OCI-LY7 (cell line): ENCODE measurements around the gene CLEC20A. TPM values are rescaled to one million over a fixed set of nuclear protein-coding genes. Genes with fewer than 3 reads are reported as not detected.

ENCODE experiments used
- BruUV-seq: library from RNA; stranded (reverse); fragments of 400-500 nt; replicated peaks from 2 replicates; lab custom pipeline; 2021; lab: Mats Ljungman, UMichigan
- CTCF ChIA-PET: fragments of 300-600 bp; sonication (Branson Sonifier 250); formaldehyde crosslinking; loops from one replicate; lab custom pipeline; 2022; ENCODE audit warnings: antibody characterized with exemption; ENCODE audit not compliant: unreplicated experiment; lab: Charles Lee
- POLR2A ChIA-PET: fragments of 300-600 bp; sonication (Branson Sonifier 250); formaldehyde crosslinking; loops from one replicate; lab custom pipeline; 2022; ENCODE audit warnings: antibody characterized with exemption; lab: Charles Lee
- DNase-seq: peaks from one replicate; pipeline ENCODE4 v3.0.0-alpha.2; 2015; ENCODE audit warnings: low spot score
- H2AFZ ChIP-seq: fragments of 200-600 bp; sonication (generic), shearing (Covaris generic); 2 replicates; pipeline ENCODE4 v1.6.1; 2014; ENCODE audit warnings: mild to moderate bottlenecking, antibody characterized with exemption, low read length, moderate library complexity
- H3K27ac ChIP-seq: fragments of 200-600 bp; sonication (generic); 2 replicates; pipeline ENCODE4 v1.5.1; 2014; ENCODE audit warnings: mixed run types, low read depth, mild to moderate bottlenecking, moderate library complexity, low read length, inconsistent platforms; ENCODE audit not compliant: poor library complexity, severe bottlenecking
- H3K36me3 ChIP-seq: fragments of 200-600 bp; sonication (generic); 2 replicates; pipeline ENCODE4 v1.6.1; 2014; ENCODE audit warnings: mild to moderate bottlenecking, antibody characterized with exemption, low read length, moderate library complexity, mixed read lengths; ENCODE audit not compliant: insufficient read depth
- H3K4me1 ChIP-seq: fragments of 200-600 bp; sonication (generic); 2 replicates; pipeline ENCODE4 v1.5.1; 2014; ENCODE audit warnings: mild to moderate bottlenecking, low read length; ENCODE audit not compliant: insufficient read depth, poor library complexity, severe bottlenecking
- H3K4me2 ChIP-seq: fragments of 200-600 bp; sonication (generic); 2 replicates; pipeline ENCODE4 v1.6.1; 2014; ENCODE audit warnings: mild to moderate bottlenecking, low read length
- H3K4me3 ChIP-seq: fragments of 200-600 bp; sonication (generic); 2 replicates; pipeline ENCODE4 v1.5.1; 2014; ENCODE audit warnings: mild to moderate bottlenecking, low read depth, low read length; ENCODE audit not compliant: poor library complexity, severe bottlenecking
- H3K79me2 ChIP-seq: fragments of 200-600 bp; sonication (generic); 2 replicates; pipeline ENCODE4 v1.6.1; 2016; ENCODE audit warnings: low read depth, mild to moderate bottlenecking, low read length, moderate library complexity, mixed read lengths; ENCODE audit not compliant: insufficient read depth
- H3K9me2 ChIP-seq: fragments of 200-600 bp; sonication (generic); 2 replicates; pipeline ENCODE4 v1.6.1; 2016; ENCODE audit warnings: mild to moderate bottlenecking, low read length, mixed read lengths; ENCODE audit not compliant: insufficient read depth
- H3K9me3 ChIP-seq: fragments of 200-600 bp; sonication (generic); 2 replicates; pipeline ENCODE4 v1.6.1; 2014; ENCODE audit warnings: mild to moderate bottlenecking, mixed run types, low read length, mixed read lengths
- H4K20me1 ChIP-seq: fragments of 200-600 bp; sonication (generic); 2 replicates; pipeline ENCODE4 v1.6.1; 2014; ENCODE audit warnings: mild to moderate bottlenecking, antibody characterized with exemption, low read length, moderate library complexity, mixed read lengths; ENCODE audit not compliant: insufficient read depth
- CTCF ChIP-seq: fragments of 200-600 bp; sonication (generic); conservative IDR thresholded peaks from 2 replicates; pipeline ENCODE4 v1.5.1; 2014; ENCODE audit warnings: mild to moderate bottlenecking, antibody characterized with exemption, low read length, moderate library complexity, mixed read lengths
- EZH2phosphoT487 ChIP-seq: fragments of 200-600 bp; sonication (generic); IDR thresholded peaks from 2 replicates; pipeline ENCODE4 v1.6.1; 2018; ENCODE audit warnings: low read depth, borderline replicate concordance, mild to moderate bottlenecking, mixed run types, antibody characterized with exemption, low read length, moderate library complexity, mixed read lengths
- intact Hi-C: fragments of 100-400 bp; cut with micrococcal nuclease; formaldehyde crosslinking; loops from one replicate; pipeline ENCODE4 v1.10.0; 2022; ENCODE audit not compliant: unreplicated experiment
- total RNA-seq, 2 experiments: library from RNA; depleted of rRNA in 1 of 2; stranded (reverse); fragments of >200 nt in 1 of 2; shearing (Covaris generic) in 1 of 2; gene quantifications; 2 replicates each; pipeline ENCODE4 v1.2.3, GENCODE V29; 2014 to 2022

CLEC20A gene
- total RNA-seq, 2 experiments from 2014 or later = not detected

GRCh38 chr1:178538192-178538916 lies 41.6 kb upstream of the CLEC20A start:
- H3K36me3 ChIP-seq = no peaks in the 10 kb centered on the region
- no peak for TF ChIP-seq CTCF
- TF ChIP-seq EZH2phosphoT487 = no peak
- H3K9me2 ChIP-seq = no peaks in the 10 kb centered on the region
- intact Hi-C loops = no loop called here
- H3K9me3 ChIP-seq = no peaks in the 10 kb centered on the region
- ChIA-PET CTCF (no interaction called here), POLR2A (interaction anchor here (0.8 kb wide), 1 partner anchor 190 kb away, joined by 3 read pairs; no protein-coding TSS in a partner anchor)
- H3K4me1 ChIP-seq = peaks cover 6% of the 10 kb centered on the region
- no peak overlapping the region for H3K27ac ChIP-seq
- BruUV-seq = no TSS peak
- no peak overlapping the region for H3K4me2 ChIP-seq
- DNase-seq = no peak
- H2AFZ ChIP-seq = no peak overlapping the region
- no peaks in the 10 kb centered on the region for H4K20me1 ChIP-seq
- H3K79me2 ChIP-seq = peaks cover 3% of the 10 kb centered on the region; the same call in 1 of the 2 replicates
- H3K4me3 ChIP-seq = no peak overlapping the region

GRCh38 chr1:178537382-178538090 lies 40.8 kb upstream of the CLEC20A start:
- intact Hi-C loops = no loop called here
- H3K4me2 ChIP-seq = no peak overlapping the region
- peaks cover 6% of the 10 kb centered on the region for H3K4me1 ChIP-seq
- TF ChIP-seq CTCF = no peak
- TF ChIP-seq EZH2phosphoT487 = no peak
- CTCF ChIA-PET = interaction anchor here (1.0 kb wide), 1 partner anchor 465 kb away, joined by 3 read pairs; no protein-coding TSS in a partner anchor
- H2AFZ ChIP-seq = no peak overlapping the region
- no peak overlapping the region for H3K4me3 ChIP-seq
- BruUV-seq = no TSS peak
- H3K9me3 ChIP-seq = no peaks in the 10 kb centered on the region
- no peaks in the 10 kb centered on the region for H3K79me2 ChIP-seq
- POLR2A ChIA-PET = no interaction called here
- DNase-seq = no peak
- H3K9me2 ChIP-seq = no peaks in the 10 kb centered on the region
- H4K20me1 ChIP-seq = no peaks in the 10 kb centered on the region
- H3K27ac ChIP-seq = no peak overlapping the region
- no peaks in the 10 kb centered on the region for H3K36me3 ChIP-seq
